Activated naive CD4-positive, alpha-beta T cell (primary cell): Measurements from ENCODE around the gene UBQLN3.

Experiments used
- DNase-seq, 4 experiments: peaks; one replicate each; lab custom pipeline; 2025; lab: John Stamatoyannopoulos, UW

UBQLN3 gene

GRCh38 chr11:5505363-5506048, 4.3 kb downstream of the UBQLN3 start:
- DNase-seq, result no peak

DNA sequence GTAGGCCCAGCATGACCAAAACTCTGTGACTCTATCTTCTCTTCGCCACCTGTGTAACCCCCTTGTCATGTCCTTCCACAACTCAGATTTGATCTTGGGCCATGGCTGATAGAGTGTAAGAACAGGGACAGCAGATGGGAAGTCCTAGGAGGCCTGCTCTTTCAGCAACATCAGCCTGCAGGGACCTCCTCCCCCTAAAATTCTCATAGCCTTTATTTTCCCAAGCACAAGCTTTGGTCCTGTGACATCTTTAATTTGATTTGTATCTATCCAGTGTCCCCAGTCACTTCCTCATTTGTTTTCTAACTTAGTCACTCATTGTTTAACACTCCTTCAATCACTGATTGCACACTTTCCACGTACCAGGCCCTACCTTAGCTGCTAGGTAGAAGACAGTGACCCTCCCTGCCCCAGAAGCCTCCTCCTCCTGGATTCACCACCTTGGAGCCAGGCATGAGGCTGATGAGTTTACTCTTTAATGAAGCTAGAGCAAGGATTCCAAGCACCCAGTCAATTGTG, 5.3 kb downstream of the UBQLN3 start:
- no peak for DNase-seq

- DNase-seq, result no peak
Observed at GRCh38 chr11:5500393-5500801, 9.4 kb downstream of the UBQLN3 start.

DNA sequence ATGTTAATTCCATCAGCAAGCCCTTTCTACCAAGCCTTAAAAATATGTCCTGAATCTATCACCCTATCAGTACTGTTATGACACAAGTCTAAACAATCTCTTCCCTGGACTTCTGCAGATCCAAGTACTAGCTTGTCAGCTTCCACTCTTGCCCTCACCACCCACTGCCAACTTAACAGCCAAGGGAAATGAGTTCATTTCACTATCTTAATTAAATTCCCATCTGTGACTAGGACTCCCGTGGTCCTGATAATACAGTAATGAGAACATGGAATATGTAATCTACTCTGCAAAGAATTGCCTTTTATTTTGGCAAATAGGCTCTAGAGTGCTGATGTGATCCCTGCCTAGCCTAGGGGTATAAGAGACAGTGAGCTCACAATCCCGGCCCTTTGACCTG, 10.1 kb downstream of the UBQLN3 start:
- no peak for DNase-seq

- DNase-seq, result no peak
Observed at GRCh38 chr11:5489576-5490357, 20.0 kb downstream of the UBQLN3 start.

GRCh38 chr11:5488798-5489399, 20.9 kb downstream of the UBQLN3 start:
- DNase-seq, result no peak

DNA sequence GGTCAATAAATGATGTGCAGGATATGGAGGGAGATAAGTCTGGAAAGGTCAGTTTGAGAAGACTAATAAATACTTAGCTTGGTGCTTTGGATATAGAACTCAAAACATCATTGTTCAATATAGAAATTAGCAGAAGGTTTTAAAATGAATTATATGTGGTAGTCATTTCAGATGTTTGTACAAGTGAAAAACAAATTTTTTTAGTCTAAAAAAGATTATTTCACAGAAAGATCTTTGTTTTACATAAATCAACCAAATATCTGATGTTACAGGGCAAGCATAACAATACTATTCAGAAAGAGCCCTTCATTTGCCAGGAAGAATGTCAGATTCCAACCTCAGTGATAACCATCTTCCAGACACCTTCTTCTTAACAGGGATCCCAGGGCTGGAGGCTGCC, 21.4 kb downstream of the UBQLN3 start, which contains the start of gene OR52D1:
Gene OR52D1 (plus strand): TSS at position 301 of the 400 bp plus-strand sequence. CDS start 22 bp downstream, at position 323.
- DNase-seq, result no peak

GRCh38 chr11:5486421-5486820, 23.3 kb downstream of the UBQLN3 start:
- no peak for DNase-seq

DNA sequence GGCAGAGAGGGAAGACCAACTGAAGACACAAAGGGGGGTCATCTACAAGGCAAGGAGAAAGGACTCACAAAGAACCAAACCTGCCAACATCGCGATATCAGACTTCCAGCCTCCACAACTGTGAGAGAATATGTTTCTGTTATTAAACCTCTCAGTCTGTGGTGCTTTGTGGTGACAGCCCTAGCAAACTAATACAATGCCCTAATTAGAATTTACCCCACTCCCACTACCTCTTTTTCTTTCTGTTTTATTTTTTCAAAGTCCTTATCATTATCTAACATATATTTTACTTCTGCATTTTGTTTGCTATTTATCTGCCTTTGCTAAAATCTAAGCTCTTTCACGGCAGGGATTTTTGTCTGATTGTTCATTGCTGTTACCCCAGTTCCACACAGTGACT, 23.8 kb downstream of the UBQLN3 start:
- no peak for DNase-seq

- DNase-seq, result no peak
Observed at GRCh38 chr11:5476186-5476819, 33.5 kb downstream of the UBQLN3 start.

- no peak for DNase-seq
Observed at GRCh38 chr11:5473921-5474320, 35.8 kb downstream of the UBQLN3 start.

GRCh38 chr11:5467527-5467926, 42.2 kb downstream of the UBQLN3 start:
- DNase-seq, result no peak

- DNase-seq, result no peak
Observed at GRCh38 chr11:5460983-5461621, 48.7 kb downstream of the UBQLN3 start.
